ENCODE measurements around the gene RAB3C.

GRCh38 chr5:58763390-58763789, 180.5 kb downstream of the RAB3C start:
- TF ChIP-seq, protein P1, sequence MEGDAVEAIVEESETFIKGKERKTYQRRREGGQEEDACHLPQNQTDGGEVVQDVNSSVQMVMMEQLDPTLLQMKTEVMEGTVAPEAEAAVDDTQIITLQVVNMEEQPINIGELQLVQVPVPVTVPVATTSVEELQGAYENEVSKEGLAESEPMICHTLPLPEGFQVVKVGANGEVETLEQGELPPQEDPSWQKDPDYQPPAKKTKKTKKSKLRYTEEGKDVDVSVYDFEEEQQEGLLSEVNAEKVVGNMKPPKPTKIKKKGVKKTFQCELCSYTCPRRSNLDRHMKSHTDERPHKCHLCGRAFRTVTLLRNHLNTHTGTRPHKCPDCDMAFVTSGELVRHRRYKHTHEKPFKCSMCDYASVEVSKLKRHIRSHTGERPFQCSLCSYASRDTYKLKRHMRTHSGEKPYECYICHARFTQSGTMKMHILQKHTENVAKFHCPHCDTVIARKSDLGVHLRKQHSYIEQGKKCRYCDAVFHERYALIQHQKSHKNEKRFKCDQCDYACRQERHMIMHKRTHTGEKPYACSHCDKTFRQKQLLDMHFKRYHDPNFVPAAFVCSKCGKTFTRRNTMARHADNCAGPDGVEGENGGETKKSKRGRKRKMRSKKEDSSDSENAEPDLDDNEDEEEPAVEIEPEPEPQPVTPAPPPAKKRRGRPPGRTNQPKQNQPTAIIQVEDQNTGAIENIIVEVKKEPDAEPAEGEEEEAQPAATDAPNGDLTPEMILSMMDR (IDR thresholded peaks at IDR 0.05; ENCODE audit: low read length) = no peak
- no peak for TF ChIP-seq EZH2 (optimal IDR thresholded peaks at IDR 0.05; ENCODE audit: low read depth, low read length)
- no peak for TF ChIP-seq EZH2phosphoT487 (IDR thresholded peaks at IDR 0.05; ENCODE audit: low read length)
